DND-41 (cell line): ENCODE measurements around the gene TNS3.

Source experiments
- EZH2 ChIP-seq: IDR thresholded peaks from 3 replicates; pipeline ENCODE4 v1.6.1; 2012; ENCODE audit warnings: borderline replicate concordance, low read depth, mild to moderate bottlenecking, moderate library complexity, low read length, inconsistent platforms; ENCODE audit not compliant: severe bottlenecking
- TF ChIP-seq, protein P1 (sequence below): IDR thresholded peaks from 2 replicates; pipeline ENCODE4 v1.5.1; 2012; ENCODE audit warnings: borderline replicate concordance, low read length, moderate library complexity, mild to moderate bottlenecking; ENCODE audit not compliant: poor library complexity, severe bottlenecking; ENCODE audit errors: extremely low read depth

DNA sequence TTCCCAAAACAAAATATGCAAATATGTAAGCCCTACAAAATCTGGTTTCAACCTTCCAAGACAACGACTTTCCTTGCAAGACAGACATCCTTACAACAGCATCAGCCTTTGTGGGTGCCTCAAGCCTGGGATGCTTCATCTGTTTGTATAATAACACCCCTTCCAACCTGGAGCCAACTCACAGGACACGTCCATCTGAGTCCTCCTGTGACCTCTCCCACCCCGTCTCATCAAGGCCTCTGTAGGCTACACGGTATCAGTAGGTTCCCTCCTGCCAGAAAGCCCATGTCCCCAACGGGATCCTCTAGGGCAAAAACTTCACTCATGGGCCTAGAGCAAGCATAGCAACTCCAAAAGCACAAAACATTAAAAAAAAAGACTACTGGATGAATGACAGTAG lies 173.2 kb downstream of the TNS3 start:
- TF ChIP-seq, protein P1, sequence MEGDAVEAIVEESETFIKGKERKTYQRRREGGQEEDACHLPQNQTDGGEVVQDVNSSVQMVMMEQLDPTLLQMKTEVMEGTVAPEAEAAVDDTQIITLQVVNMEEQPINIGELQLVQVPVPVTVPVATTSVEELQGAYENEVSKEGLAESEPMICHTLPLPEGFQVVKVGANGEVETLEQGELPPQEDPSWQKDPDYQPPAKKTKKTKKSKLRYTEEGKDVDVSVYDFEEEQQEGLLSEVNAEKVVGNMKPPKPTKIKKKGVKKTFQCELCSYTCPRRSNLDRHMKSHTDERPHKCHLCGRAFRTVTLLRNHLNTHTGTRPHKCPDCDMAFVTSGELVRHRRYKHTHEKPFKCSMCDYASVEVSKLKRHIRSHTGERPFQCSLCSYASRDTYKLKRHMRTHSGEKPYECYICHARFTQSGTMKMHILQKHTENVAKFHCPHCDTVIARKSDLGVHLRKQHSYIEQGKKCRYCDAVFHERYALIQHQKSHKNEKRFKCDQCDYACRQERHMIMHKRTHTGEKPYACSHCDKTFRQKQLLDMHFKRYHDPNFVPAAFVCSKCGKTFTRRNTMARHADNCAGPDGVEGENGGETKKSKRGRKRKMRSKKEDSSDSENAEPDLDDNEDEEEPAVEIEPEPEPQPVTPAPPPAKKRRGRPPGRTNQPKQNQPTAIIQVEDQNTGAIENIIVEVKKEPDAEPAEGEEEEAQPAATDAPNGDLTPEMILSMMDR, result no peak
- no peak for TF ChIP-seq EZH2
